Endothelial cell of umbilical vein (primary cell): ENCODE data around the gene ITGB2. TPM values are rescaled to one million over a fixed set of nuclear protein-coding genes. Genes with fewer than 3 reads are reported as not detected.

Source experiments
- BruUV-seq: library from RNA; stranded (reverse); fragments of 400-500 nt; replicated peaks from 2 replicates; lab custom pipeline; 2021; lab: Mats Ljungman, UMichigan
- CTCF ChIA-PET: fragments of 300-600, 350-600 bp; sonication (Branson Sonifier 250); formaldehyde crosslinking; loops from one replicate; lab custom pipeline; 2021; ENCODE audit warnings: antibody characterized with exemption, inconsistent platforms; lab: Charles Lee
- POLR2A ChIA-PET: fragments of 300-600, 350-600 bp; sonication (Branson Sonifier 250); formaldehyde crosslinking; loops from one replicate; lab custom pipeline; 2021; ENCODE audit warnings: antibody characterized with exemption, inconsistent platforms; lab: Charles Lee
- DNase-seq: peaks from one replicate; pipeline ENCODE4 v3.0.0-alpha.2; 2011; ENCODE audit warnings: low read depth, low spot score
- FAIRE-seq: peaks from 2 replicates; lab custom pipeline; 2011; peaks lifted over from hg19 to GRCh38; lab: Jason Lieb, UNC
- H2AFZ ChIP-seq: 2 replicates; pipeline ENCODE4 v1.6.0; 2012; ENCODE audit warnings: low read depth, low read length, control low read depth, inconsistent platforms
- H3K27ac ChIP-seq: 2 replicates; pipeline ENCODE4 v1.5.1; 2011; ENCODE audit warnings: low read depth, mild to moderate bottlenecking, control low read depth, low read length, moderate library complexity; ENCODE audit not compliant: insufficient read depth
- H3K27me3 ChIP-seq, 2 experiments: 2 replicates each; pipeline versions ENCODE4 v1.6.0 to v1.6.1; 2011; ENCODE audit warnings: low read length in 2 of 2, mixed read lengths in 1 of 2; ENCODE audit not compliant: control insufficient read depth in 2 of 2, insufficient read depth in 2 of 2
- H3K36me3 ChIP-seq, 2 experiments: 2 replicates in 1 of 2; 3 replicates in 1 of 2; pipeline ENCODE4 v1.5.1; 2011; ENCODE audit warnings: low read length in 2 of 2, mild to moderate bottlenecking in 1 of 2, moderate library complexity in 1 of 2; ENCODE audit not compliant: control insufficient read depth in 2 of 2, insufficient read depth in 2 of 2; ENCODE audit errors: extremely low read depth in 1 of 2
- H3K4me1 ChIP-seq: 3 replicates; pipeline ENCODE4 v1.5.1; 2011; ENCODE audit warnings: mild to moderate bottlenecking, low read length; ENCODE audit not compliant: control insufficient read depth, insufficient read depth; ENCODE audit errors: extremely low read depth
- H3K4me2 ChIP-seq: 2 replicates; pipeline ENCODE4 v1.6.1; 2011; ENCODE audit warnings: low read length, control low read depth, mixed read lengths; ENCODE audit not compliant: insufficient read depth
- H3K4me3 ChIP-seq, 3 experiments: fragments of 200-600 bp in 1 of 3; sonication (generic), shearing (Covaris generic) in 1 of 3; replicated peaks in 1 of 3; 2 replicates each; pipeline ENCODE4 v1.5.1; 2011 to 2016; ENCODE audit warnings: control low read depth in 3 of 3, low read length in 3 of 3, mild to moderate bottlenecking in 2 of 3, inconsistent platforms in 1 of 3, low read depth in 1 of 3, moderate library complexity in 1 of 3; ENCODE audit not compliant: insufficient read depth in 1 of 3
- H3K79me2 ChIP-seq: 2 replicates; pipeline ENCODE4 v1.6.0; 2012; ENCODE audit warnings: low read length, inconsistent platforms; ENCODE audit not compliant: control insufficient read depth, insufficient read depth
- H3K9ac ChIP-seq: replicated peaks from 2 replicates; pipeline ENCODE3; 2011; ENCODE audit warnings: low read length, control low read depth; ENCODE audit not compliant: insufficient read depth; ENCODE audit errors: extremely low read depth
- H3K9me1 ChIP-seq: replicated peaks from 3 replicates; pipeline ENCODE4 v1.6.0; 2011; ENCODE audit warnings: mild to moderate bottlenecking, low read length; ENCODE audit not compliant: control insufficient read depth, insufficient read depth; ENCODE audit errors: extremely low read depth
- H3K9me3 ChIP-seq: replicated peaks from 2 replicates; pipeline ENCODE4 v1.5.1; 2012; ENCODE audit warnings: low read length, inconsistent platforms; ENCODE audit not compliant: control insufficient read depth, insufficient read depth
- H4K20me1 ChIP-seq: replicated peaks from 2 replicates; pipeline ENCODE3; 2011; ENCODE audit warnings: mild to moderate bottlenecking, low read length; ENCODE audit not compliant: control insufficient read depth, insufficient read depth; ENCODE audit errors: extremely low read depth
- CTCF ChIP-seq, 2 donors: IDR thresholded peaks; 1 replicate in 1 of 2; 2 replicates in 1 of 2; pipeline ENCODE4 v1.5.1; 2011; ENCODE audit warnings: low read length in 2 of 2, mild to moderate bottlenecking in 2 of 2, moderate library complexity in 2 of 2, control low read depth in 1 of 2, inconsistent platforms in 1 of 2, low read depth in 1 of 2; ENCODE audit not compliant: insufficient read depth in 1 of 2; ENCODE audit errors: extremely low read depth in 1 of 2
- EZH2 ChIP-seq: IDR thresholded peaks from 2 replicates; pipeline ENCODE4 v1.6.1; 2012; ENCODE audit warnings: borderline replicate concordance, low read depth, mild to moderate bottlenecking, moderate library complexity, low read length, inconsistent platforms; ENCODE audit not compliant: severe bottlenecking
- FOS ChIP-seq: IDR thresholded peaks from 2 replicates; pipeline ENCODE4 v1.6.1; 2011; ENCODE audit warnings: mild to moderate bottlenecking, low read length, moderate library complexity, borderline replicate concordance; ENCODE audit not compliant: insufficient read depth
- GATA2 ChIP-seq: IDR thresholded peaks from 2 replicates; pipeline ENCODE4 v1.7.0; 2011; ENCODE audit warnings: low read depth, mild to moderate bottlenecking, moderate library complexity, mixed read lengths, low read length; ENCODE audit not compliant: insufficient read length, insufficient read depth
- JUN ChIP-seq: IDR thresholded peaks from 2 replicates; pipeline ENCODE4 v1.6.1; 2011; ENCODE audit warnings: borderline replicate concordance, low read depth; ENCODE audit not compliant: insufficient read length, insufficient read depth
- MAX ChIP-seq: IDR thresholded peaks from 2 replicates; pipeline ENCODE4 v1.6.1; 2011; ENCODE audit not compliant: insufficient read depth, insufficient read length
- MYC ChIP-seq: IDR thresholded peaks from one replicate; pipeline ENCODE4 v1.6.1; 2011; ENCODE audit warnings: mild to moderate bottlenecking, low read depth, low read length
- POLR2A ChIP-seq: IDR thresholded peaks from 2 replicates; pipeline ENCODE4 v1.6.1; 2012; ENCODE audit warnings: low read depth, mild to moderate bottlenecking, control low read depth, low read length
- POLR2AphosphoS5 ChIP-seq: IDR thresholded peaks from 2 replicates; pipeline ENCODE4 v1.6.1; 2012; ENCODE audit warnings: low read depth, mild to moderate bottlenecking, control low read depth, low read length, moderate library complexity; ENCODE audit not compliant: insufficient read depth
- dilution Hi-C: fragments of 300-500 bp; cut with MboI; formaldehyde crosslinking; loops from one replicate; pipeline ENCODE4 v1.15.0; 2019; ENCODE audit warnings: low sequenced_read_pairs; ENCODE audit not compliant: extremely low pct_ligation_motif_present
- intact Hi-C: fragments of 100-400 bp; cut with micrococcal nuclease; formaldehyde crosslinking; loops from one replicate; pipeline ENCODE4 v1.10.0; 2022
- polyA plus RNA-seq, 4 experiments: library from polyadenylated mRNA; depleted of rRNA in 3 of 4; stranded (reverse) in 3 of 4; unstranded in 1 of 4; fragments of >200 nt; gene quantifications; 2 replicates each; pipeline versions ENCODE4 v1.2.1 to v1.2.3, GENCODE V29; 2011 to 2012; ENCODE audit warnings: missing spikeins in 1 of 4
- total RNA-seq: library from RNA; stranded (reverse); gene quantifications from 2 replicates; pipeline ENCODE4 v1.2.3, GENCODE V29; 2021

The ITGB2 gene
- total and polyA plus RNA-seq, 2 donors (not counting 3 experiments of a cell fraction or from before 2014, with no cell fraction given): 0.39 to 0.91 TPM

- Histone ChIP-seq H3K4me2 (no peak overlapping the region), H3K4me3 (no peak overlapping the region), H3K9me3 (no peaks in the 10 kb centered on the region), H3K79me2 (peaks cover 61% of the 10 kb centered on the region), H3K27me3 (no peaks in the 10 kb centered on the region), H3K4me1 (peaks cover 2% of the 10 kb centered on the region), H3K27ac (no peak overlapping the region), H3K36me3 (peaks cover 6 to 14% of the 10 kb centered on the region in 2 experiments), H3K9ac (no peak overlapping the region), H3K9me1 (no peaks in the 10 kb centered on the region), H2AFZ (no peak overlapping the region), H4K20me1 (no peaks in the 10 kb centered on the region)
- FAIRE-seq (no peak), DNase-seq (no peak)
- TF ChIP-seq GATA2 (no peak), CTCF (IDR thresholded peaks at IDR 0.05; ENCODE audit: extremely low read depth in 1 of 2, insufficient read depth in 1 of 2, low read depth in 1 of 2, low read length in 2 of 2) (no peak), EZH2 (no peak), POLR2AphosphoS5 (no peak), POLR2A (no peak), FOS (no peak), MYC (no peak), JUN (no peak), MAX (no peak)
- BruUV-seq: no TSS peak
- dilution Hi-C loops: no loop called here
- intact Hi-C loops: no loop called here
- POLR2A ChIA-PET: no interaction called here
- CTCF ChIA-PET: interaction anchor here (1.2 to 10.8 kb wide), 6 partner anchors 8 to 187 kb away, joined by 3 to 219 read pairs (median 10); no protein-coding TSS in a partner anchor
Measured at GRCh38 chr21:44952929-44953627, 32.4 kb upstream of the ITGB2 start.
